Measurements from ENCODE around the gene ZYG11A.

- TF ChIP-seq RAD21 (IDR thresholded peaks at IDR 0.05): no peak
- no peak for TF ChIP-seq CTCF (IDR thresholded peaks at IDR 0.05; ENCODE audit: low read depth, low read length, missing input control)
- TF ChIP-seq, protein P1, sequence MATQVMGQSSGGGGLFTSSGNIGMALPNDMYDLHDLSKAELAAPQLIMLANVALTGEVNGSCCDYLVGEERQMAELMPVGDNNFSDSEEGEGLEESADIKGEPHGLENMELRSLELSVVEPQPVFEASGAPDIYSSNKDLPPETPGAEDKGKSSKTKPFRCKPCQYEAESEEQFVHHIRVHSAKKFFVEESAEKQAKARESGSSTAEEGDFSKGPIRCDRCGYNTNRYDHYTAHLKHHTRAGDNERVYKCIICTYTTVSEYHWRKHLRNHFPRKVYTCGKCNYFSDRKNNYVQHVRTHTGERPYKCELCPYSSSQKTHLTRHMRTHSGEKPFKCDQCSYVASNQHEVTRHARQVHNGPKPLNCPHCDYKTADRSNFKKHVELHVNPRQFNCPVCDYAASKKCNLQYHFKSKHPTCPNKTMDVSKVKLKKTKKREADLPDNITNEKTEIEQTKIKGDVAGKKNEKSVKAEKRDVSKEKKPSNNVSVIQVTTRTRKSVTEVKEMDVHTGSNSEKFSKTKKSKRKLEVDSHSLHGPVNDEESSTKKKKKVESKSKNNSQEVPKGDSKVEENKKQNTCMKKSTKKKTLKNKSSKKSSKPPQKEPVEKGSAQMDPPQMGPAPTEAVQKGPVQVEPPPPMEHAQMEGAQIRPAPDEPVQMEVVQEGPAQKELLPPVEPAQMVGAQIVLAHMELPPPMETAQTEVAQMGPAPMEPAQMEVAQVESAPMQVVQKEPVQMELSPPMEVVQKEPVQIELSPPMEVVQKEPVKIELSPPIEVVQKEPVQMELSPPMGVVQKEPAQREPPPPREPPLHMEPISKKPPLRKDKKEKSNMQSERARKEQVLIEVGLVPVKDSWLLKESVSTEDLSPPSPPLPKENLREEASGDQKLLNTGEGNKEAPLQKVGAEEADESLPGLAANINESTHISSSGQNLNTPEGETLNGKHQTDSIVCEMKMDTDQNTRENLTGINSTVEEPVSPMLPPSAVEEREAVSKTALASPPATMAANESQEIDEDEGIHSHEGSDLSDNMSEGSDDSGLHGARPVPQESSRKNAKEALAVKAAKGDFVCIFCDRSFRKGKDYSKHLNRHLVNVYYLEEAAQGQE (IDR thresholded peaks at IDR 0.05): no peak
- no peak for TF ChIP-seq JUND (IDR thresholded peaks at IDR 0.05)
- TF ChIP-seq ATF3 (IDR thresholded peaks at IDR 0.05): no peak
Observed at GRCh38 chr1:52937433-52938182, 95.0 kb downstream of the ZYG11A start.

All from liver (tissue), 3 donors.